Neural crest cell (in vitro differentiated cells): ENCODE measurements around the gene FRZB. TPM values are rescaled to one million over a fixed set of nuclear protein-coding genes. Genes with fewer than 3 reads are reported as not detected.

Experiments
- DNase-seq: peaks from one replicate; pipeline ENCODE4 v3.0.0; 2021; ENCODE audit warnings: low read depth, mixed read lengths, low spot score
- H3K27ac Mint-ChIP-seq: one replicate; pipeline ENCODE4 v1.8.0; 2021; ENCODE audit warnings: mild to moderate bottlenecking, mixed read lengths; ENCODE audit not compliant: unreplicated experiment
- H3K27me3 Mint-ChIP-seq: 2 replicates; pipeline ENCODE4 v1.8.0; 2021; ENCODE audit warnings: low read depth, mild to moderate bottlenecking, mixed read lengths
- H3K36me3 Mint-ChIP-seq: 2 replicates; pipeline ENCODE4 v1.8.0; 2021; ENCODE audit warnings: low read depth, mild to moderate bottlenecking, mixed read lengths
- H3K4me1 Mint-ChIP-seq: 2 replicates; pipeline ENCODE4 v1.8.0; 2021; ENCODE audit warnings: mixed read lengths
- H3K4me3 Mint-ChIP-seq: one replicate; pipeline ENCODE4 v1.8.0; 2021; ENCODE audit warnings: mild to moderate bottlenecking, mixed read lengths
- H3K9me3 Mint-ChIP-seq: 2 replicates; pipeline ENCODE4 v1.8.0; 2021; ENCODE audit warnings: mixed read lengths
- CTCF ChIP-seq: fragments of 200-600 bp; sonication (generic); conservative IDR thresholded peaks from 2 replicates; pipeline ENCODE4 v1.5.0; 2021; ENCODE audit warnings: antibody characterized with exemption, mild to moderate bottlenecking
- total RNA-seq: library from RNA; stranded (reverse); gene quantifications from 2 replicates; pipeline ENCODE4 v1.2.1, GENCODE V29; 2021

The FRZB gene
- total RNA-seq, 1 donor from 2014 or later = 33.4 TPM

GRCh38 chr2:182821182-182821581, 45.3 kb downstream of the FRZB start:
- TF ChIP-seq CTCF = no peak
- no peaks in the 10 kb centered on the region for H3K9me3 Mint-ChIP-seq
- no peaks in the 10 kb centered on the region for H3K27me3 Mint-ChIP-seq
- no peak overlapping the region for H3K4me3 Mint-ChIP-seq
- H3K27ac Mint-ChIP-seq = no peak overlapping the region
- H3K4me1 Mint-ChIP-seq = peaks cover 41% of the 10 kb centered on the region
- H3K36me3 Mint-ChIP-seq = no peaks in the 10 kb centered on the region
- no peak for DNase-seq

- peak overlapping the region; percentile 80 for H3K27ac Mint-ChIP-seq
- H3K36me3 Mint-ChIP-seq = no peaks in the 10 kb centered on the region
- H3K4me3 Mint-ChIP-seq = peak overlapping the region; percentile 48
- no peak for TF ChIP-seq CTCF
- H3K27me3 Mint-ChIP-seq = no peaks in the 10 kb centered on the region
- peaks cover 36% of the 10 kb centered on the region for H3K4me1 Mint-ChIP-seq
- H3K9me3 Mint-ChIP-seq = no peaks in the 10 kb centered on the region
- no peak for DNase-seq
These were observed 47.0 kb downstream of the FRZB start for GRCh38 chr2:182819412-182819811.

GRCh38 chr2:182818925-182819324, 47.5 kb downstream of the FRZB start:
- Mint-ChIP-seq H3K36me3 (no peaks in the 10 kb centered on the region), H3K9me3 (no peaks in the 10 kb centered on the region), H3K4me3 (peak overlapping the region; percentile 48), H3K4me1 (peaks cover 36% of the 10 kb centered on the region), H3K27ac (peak overlapping the region; percentile 80), H3K27me3 (no peaks in the 10 kb centered on the region)
- no peak for TF ChIP-seq CTCF
- DNase-seq = peak; percentile 23

DNA sequence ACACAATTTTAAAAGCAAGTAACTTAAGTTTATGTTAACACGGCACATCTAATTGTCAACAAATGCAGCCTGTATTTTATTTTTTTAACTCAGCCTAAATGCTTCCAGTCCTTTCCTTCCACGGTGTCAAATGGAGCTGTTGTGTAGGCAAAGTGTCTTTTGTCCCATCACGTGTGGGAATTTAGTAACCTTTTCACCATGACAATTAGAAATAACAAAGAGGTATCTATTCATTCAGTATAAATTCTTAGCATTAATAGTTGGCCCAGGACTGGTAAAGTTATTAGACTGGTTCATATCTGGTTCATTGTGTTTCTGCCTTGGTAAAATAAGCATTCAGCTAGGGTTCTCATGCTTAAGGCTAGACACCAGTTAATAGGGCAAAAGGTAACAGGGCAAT, 47.9 kb downstream of the FRZB start:
- no peaks in the 10 kb centered on the region for H3K36me3 Mint-ChIP-seq
- H3K27me3 Mint-ChIP-seq = no peaks in the 10 kb centered on the region
- no peak for DNase-seq
- no peaks in the 10 kb centered on the region for H3K9me3 Mint-ChIP-seq
- H3K4me3 Mint-ChIP-seq = peak overlapping the region; percentile 48
- no peak for TF ChIP-seq CTCF
- peak overlapping the region; percentile 80 for H3K27ac Mint-ChIP-seq
- H3K4me1 Mint-ChIP-seq = peaks cover 39% of the 10 kb centered on the region

DNA sequence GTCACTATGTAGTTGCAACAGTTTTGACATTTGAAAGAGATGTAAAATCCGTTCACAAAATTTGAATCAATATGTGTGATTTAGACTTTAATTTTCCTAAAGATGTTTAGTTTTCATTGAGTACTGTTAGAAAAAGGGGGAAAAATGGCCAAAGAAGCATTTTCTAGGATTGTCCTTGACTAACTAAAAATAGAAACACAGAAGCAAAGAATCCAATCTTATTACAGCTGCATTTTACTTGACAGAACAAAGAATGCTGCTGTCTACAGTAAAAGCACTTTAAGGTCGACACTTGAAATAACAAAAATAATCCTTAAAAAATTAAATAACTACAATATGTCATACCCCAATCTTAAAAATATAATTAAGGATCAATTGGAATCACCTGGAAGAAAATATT, 48.9 kb downstream of the FRZB start:
- H3K4me3 Mint-ChIP-seq = peak overlapping the region; percentile 37
- H3K27ac Mint-ChIP-seq = peak overlapping the region; percentile 31
- peaks cover 46% of the 10 kb centered on the region for H3K4me1 Mint-ChIP-seq
- H3K27me3 Mint-ChIP-seq = no peaks in the 10 kb centered on the region
- TF ChIP-seq CTCF = no peak
- H3K9me3 Mint-ChIP-seq = no peaks in the 10 kb centered on the region
- no peaks in the 10 kb centered on the region for H3K36me3 Mint-ChIP-seq
- no peak for DNase-seq

GRCh38 chr2:182816866-182817265, 49.6 kb downstream of the FRZB start:
- no peak for TF ChIP-seq CTCF
- no peaks in the 10 kb centered on the region for H3K9me3 Mint-ChIP-seq
- H3K27ac Mint-ChIP-seq = peak overlapping the region; percentile 31
- H3K4me1 Mint-ChIP-seq = peaks cover 52% of the 10 kb centered on the region
- H3K27me3 Mint-ChIP-seq = no peaks in the 10 kb centered on the region
- DNase-seq = no peak
- no peaks in the 10 kb centered on the region for H3K36me3 Mint-ChIP-seq
- H3K4me3 Mint-ChIP-seq = no peak overlapping the region
